A172 (cell line): ENCODE results near the gene SLC9A8. TPM values are rescaled to one million over a fixed set of nuclear protein-coding genes. Genes with fewer than 3 reads are reported as not detected.
"Not testable (repeated sequence)": the region's sequence is repeated elsewhere in the genome, so short reads cannot be mapped to it uniquely, and the experiment has no call there.

Experiments
- DNase-seq: peaks from one replicate; pipeline ENCODE4 v3.0.0-alpha.2; 2015; ENCODE audit warnings: low spot score
- total RNA-seq: library from RNA; depleted of rRNA; stranded (reverse); fragments of >200 nt; shearing (Covaris generic); gene quantifications from 2 replicates; pipeline ENCODE4 v1.2.3, GENCODE V29; 2014

SLC9A8 gene
- total RNA-seq, 1 experiment from 2014 or later, result 9.9 TPM

DNA sequence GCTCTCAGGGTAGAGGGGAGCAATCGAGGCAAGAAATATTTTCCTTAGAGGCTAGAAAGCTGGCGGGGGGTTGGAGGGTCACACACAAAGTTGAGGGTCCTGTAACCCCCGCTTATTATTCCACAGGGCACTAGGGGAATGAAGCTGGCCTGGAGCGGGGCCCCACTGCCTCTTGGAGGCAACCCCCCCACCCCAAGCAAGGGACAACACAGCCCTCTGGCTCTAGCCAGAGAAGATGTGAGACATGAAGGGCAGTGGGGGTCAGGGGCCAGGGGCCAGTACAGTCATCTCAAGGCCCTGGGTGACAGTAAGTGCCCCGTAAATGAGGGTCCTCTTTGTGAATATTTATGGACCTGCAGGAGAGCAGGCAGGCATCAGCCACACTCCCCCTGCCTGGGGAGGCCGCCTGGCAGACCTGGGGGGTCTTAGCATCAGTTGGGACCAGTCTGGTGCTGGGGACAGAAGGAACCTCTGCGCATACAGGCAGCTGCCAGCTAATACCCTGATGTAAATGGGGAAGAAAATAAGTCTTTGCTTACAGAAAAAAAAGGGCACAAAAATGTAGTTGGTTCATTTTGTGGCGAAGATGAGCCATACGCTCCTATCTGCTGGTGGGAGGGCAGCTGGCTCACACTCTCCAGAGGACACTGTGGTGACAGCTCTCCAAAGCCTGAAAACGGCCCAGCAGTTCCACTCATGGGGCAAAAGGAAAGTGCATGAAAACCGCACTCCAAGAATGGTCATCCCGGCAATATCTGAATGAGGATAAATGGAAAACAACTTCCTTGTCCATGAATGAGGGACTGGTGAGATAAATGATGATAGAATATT is 80.8 kb downstream of the SLC9A8 start:
- no peak for DNase-seq

DNA sequence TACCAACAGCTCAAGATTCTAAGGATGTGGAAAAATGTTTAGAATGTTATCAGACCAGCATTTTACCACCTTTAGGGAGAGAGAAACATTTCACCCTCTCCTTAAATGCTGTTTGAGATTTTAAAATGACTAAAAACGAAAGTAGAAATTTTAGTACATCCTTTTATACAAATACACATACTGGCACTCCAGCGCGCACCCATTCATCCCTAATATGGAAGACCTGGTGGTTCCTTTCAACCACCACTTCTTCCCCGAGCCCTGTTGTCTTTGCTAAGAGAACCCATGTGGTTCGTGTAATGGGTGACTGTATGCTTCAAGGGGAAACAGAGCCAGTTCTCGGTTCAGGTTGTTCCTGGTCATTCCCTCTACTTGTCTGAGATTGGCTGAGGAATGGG is 81.4 kb downstream of the SLC9A8 start:
- DNase-seq, result no peak

DNA sequence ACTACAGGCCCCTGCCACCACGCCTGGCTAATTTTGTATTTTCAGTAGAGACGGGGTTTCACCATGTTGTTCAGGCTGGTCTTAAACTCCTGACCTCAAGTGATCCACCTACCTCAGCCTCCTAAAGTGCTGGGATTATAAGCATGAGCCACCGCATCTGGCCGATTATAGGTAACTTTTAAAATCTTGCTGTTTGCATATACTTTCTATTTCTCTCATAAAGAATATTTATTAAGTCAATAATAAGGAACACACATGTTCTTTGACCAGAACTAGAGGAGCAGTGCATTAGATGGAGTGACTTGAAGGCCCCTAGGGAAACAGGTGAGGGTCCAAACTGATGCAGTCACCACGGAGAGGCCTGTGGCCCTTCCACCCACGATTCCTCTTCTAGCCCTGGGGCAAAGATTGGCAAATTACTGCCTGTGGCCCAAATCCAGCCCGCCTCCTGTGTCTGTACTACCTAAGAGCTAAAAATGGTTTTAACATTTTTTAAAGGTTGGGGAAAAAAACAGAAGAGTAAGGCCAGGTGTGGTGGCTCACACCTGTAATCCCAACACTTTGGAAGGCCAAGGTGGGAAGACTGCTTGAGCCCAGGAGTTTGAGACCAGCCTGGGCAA is 83.0 kb downstream of the SLC9A8 start:
- DNase-seq, result not testable (repeated sequence)

DNA sequence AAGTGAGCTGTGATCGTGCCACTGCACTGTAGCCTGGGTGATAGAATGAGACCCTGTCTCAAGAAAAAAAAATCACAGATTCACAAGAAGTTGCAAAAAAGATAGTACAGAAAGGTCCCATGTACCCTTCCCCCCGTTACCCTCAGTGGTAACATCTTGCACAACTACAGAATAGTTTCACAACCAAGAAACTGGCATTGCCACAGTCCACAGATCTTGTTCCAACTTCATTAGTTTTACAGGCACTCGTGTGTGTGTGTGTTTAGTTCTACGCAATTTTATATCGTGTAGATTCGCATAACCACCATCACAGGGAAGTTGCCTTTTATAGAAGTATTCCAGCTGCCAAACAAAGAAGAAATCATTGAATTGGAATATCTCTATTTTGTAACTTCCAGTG is 83.6 kb downstream of the SLC9A8 start:
- DNase-seq, result no peak

DNA sequence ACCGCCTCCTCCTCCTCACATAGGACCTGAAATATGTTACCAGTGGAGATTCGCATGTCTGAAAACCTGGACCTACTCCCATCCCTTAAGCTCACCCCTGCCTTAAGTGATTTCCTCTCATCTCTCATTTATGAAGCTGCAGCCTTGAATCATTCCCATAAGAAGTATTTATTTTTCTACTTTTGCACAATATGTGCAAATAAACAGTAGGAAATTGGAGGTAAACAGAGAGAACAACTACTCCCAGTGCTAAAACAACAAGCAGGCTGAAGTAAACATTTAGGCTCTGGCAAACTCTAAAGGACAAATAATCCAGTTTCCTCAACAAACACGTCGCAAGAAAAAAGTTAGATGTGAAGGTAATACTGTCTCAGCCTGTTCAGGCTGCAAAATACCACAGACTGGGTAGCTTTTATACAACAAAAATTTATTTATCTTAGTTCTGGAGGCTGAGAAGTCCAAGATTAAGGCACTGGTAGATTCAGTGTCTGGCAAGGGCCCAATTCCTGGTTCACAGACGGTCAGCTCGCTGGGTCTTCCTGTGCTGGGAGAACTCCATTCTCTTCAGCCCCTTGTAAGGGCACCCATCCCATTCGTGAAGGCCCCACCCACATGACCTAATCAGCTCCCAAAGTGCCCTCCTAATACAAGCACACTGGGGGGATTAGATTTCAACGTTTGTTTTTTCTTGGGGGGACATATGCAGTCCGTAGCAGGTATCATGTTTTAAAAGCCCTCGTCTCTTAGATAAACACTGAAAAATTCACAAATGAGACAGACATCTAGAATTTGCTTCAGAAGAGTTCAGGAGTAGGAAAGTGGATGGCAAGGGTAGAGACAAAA is 87.1 kb downstream of the SLC9A8 start:
- DNase-seq, result no peak

DNA sequence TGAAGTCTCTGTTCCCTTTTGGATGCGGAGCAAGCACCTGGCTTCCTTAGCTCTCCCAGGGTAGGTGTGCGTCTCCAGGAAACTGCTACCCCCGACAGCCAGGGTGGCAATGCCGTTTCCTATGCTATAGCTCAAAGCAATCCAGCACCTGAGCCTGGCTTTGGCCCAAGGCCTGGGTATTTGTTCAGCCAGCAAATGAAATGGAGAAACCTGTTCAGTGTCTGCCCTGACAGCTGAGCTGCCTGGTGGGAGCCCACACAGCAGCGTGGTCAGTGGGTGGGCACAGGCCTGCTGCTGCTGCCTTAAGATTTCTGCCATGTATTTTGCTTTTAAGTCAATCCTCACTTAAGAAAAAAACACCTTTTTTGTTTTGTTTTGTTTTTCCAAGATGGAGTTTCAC is 89.0 kb downstream of the SLC9A8 start:
- no peak for DNase-seq

DNA sequence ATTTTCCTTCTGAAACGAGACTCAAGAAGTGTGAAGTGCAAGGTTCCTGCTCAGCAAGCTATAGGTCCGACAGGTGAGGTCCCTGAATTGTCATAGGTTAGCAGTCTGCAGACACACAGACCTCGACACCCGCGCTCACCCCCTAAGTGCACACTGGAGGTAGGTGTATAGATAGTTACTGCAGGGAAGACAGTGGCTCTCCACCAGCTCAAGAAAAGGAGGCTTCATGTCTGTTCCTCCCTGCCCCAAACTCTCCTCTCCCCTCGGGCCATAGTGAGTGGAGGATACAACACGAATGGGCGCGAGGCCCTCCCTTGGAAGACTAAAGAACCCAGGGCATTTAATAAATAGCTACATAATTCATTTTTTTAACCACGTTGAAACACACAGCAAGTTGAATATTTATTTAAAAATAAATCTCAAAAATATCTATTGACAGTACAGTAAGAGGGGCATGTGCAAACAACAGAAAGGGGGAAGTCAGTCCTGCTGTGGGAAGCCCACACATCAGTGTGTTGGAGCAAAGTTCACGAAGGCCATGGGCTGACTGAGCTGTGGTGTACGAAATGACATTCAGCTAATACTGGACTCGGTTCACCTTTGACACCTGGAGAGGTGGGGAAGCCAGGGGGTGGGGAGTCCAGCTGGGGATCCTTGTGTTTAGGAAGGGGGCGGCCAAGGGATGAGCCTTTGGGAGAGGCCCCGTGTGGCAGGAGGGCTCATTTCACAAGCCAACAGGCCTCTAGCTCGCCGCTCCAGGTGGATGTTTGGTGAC is 92.0 kb downstream of the SLC9A8 start:
- DNase-seq, result no peak

DNA sequence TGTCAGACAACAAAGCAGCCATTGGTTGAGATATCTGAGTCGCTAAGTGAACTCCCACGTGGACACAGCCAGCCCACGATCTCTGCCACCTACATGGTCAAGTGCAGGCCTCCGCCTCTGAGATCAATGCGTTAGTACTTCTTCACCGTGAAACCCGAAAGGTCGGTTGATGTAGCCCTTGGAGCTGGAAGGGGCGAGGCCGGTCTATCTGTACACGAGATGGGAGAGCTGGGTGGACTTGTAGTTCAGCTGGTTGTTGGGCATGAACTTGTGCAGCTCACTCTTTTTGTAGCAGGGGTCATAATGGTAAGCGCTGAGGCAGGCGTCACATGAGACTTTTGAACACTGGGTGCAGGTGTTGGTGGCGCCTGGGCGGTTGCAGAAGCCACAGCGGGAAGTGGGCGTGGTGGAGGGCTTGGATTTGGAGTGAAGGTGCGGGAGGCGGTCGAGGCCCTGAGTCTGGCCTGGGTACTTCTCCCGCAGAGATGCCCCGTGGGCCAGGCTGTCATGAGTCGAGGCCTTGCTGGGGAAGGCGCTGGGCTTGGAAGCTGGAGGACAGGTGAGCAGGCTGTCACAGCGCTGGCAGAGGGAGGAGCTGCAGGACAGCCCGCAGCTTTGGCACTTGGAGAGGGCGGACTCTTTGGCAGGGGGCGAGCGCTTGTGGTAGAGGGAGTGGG is 92.9 kb downstream of the SLC9A8 start:
- no peak for DNase-seq

DNA sequence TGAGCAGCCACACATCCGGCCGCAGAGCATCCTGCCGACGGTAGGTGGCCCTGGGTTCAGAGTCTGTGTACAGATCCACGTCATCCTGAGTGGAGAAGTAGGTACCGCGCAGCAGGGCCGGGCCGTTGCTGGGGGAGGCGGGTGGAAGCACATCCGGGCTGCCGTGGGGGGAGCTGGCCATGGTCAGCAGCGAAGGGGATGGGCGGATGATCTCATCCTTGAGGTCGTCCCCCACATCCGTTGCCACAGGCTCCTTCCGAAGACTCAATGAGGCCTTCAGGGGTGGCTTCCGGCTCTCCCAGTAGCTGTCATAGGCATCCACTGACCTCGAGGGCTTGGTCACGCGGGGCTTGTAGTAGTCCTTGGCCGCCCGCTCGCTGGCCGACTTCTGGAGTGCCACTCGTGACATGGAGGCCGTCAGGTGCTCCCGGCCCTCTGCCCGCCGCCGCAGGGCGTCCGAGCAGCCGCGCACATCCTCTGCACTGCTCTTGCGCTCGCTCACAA is 93.5 kb downstream of the SLC9A8 start:
- DNase-seq, result no peak

DNA sequence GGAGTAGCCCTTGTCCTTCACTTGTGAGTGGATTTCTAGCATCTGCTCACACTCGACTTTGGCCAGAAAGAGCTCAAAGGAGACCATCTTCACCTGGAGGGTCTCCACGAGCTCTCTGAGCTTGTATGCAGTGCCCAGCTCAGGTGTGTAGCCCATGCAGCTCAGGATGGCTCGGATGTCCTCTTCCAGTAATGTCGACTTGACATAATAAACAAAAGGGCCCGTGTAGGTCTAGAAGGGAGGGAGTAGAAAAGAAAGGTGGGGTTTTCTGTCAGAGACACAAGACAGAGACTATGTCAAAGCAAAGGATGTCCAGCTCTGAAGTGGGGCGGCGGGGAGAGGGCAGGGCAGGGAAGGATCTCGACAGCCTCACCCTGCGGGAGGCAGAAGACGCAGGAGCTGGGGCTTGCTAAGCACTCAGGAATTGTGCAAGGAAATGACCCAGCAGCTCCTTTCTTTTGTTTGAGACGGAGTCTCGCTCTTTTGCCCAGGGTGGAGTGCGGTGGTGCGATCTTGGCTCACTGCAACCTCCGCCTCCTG is 94.1 kb downstream of the SLC9A8 start:
- no peak for DNase-seq

DNA sequence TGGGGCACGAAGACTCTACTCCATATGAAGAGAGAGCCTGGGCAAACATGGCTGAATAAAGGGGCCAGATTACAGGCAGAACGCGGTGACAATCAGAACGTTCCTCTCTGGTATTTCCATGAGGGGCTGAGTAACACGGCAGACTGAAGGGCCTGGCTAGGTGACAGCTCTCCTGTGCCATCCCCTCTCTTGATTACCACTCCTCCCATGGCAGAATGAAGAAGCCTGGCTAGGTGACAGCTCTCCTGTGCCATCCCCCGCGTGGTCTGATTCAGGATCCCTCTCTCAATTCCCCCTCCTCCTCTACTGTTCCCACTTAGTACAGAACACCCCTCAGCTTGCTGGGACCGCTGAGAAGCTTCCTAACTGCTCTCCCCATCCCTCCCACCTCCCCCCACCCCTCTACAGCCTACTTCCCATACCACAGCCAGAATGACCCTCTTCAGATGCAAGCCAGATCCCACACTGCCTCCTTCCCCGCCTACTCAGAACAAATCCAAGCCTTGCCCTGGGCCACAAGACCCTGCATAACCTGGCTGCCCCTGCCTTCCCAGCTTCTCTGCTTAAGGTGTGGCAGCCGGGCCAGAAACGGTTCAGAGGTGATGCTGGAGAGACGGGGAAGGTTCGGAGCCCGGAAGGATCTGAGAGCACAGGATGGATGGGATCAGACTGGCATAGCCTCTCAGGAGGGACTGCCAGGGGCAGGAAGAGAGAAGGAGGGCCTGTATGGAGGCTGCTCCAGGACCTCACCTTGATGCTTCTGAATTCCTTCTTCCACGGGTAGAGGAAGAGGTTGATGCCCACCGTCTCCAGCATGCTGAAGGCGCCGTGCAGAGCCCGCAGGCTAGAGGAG is 95.0 kb downstream of the SLC9A8 start:
- DNase-seq, result no peak

DNA sequence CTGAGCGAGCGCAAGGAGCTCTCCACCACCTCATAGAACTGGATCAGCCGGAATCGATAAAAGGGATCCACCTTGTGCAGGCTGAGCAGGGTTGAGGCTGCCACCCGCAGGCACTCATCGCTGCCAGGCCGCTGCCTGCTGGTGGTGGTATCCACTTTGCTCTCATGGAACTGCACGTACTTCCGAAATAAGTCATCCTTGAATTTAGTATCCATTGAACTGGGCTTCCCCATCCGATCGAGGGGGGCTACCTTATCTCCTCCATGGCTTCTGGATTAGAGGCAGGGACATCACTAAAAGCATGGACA is 95.6 kb downstream of the SLC9A8 start:
- DNase-seq, result no peak

DNA sequence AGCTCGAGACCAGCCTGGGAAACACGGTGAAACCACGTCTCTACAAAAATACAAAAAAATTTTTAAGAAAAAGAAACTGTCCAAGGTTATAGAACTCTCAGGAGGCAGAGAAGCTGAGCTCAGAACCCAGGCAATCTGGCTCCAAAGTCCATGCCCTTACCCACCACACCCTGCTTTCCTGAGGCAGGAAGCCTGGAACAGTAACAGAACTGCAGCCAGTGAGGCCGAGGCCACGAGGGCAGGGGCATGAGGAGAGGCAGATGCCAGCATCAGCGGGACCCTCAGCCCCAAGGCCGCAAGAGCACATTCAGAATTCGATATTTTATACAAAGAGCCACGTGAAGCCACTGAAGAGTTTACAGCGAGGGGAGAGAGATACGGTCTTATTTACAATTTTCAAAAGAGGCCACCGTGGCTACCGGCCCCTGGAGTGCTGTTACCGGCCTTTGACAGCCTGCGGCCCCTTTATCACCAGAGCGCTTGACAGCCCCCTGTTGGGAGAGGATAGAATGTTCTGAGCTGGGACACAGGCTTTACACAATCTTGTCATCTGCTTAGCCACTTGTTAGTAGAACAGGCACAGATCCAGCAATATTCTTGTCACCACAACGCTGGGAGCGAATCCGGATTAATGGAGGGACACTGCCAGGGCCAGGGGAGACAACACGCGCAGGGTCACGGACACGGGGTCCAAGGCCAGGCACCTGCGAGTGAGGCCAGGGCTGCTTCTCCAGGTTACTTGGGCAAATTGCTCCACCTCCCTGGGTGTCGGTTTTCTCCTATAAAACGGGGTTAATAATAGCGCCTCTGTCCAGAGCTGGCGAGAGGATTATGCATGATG is 97.1 kb downstream of the SLC9A8 start:
- no peak for DNase-seq

DNA sequence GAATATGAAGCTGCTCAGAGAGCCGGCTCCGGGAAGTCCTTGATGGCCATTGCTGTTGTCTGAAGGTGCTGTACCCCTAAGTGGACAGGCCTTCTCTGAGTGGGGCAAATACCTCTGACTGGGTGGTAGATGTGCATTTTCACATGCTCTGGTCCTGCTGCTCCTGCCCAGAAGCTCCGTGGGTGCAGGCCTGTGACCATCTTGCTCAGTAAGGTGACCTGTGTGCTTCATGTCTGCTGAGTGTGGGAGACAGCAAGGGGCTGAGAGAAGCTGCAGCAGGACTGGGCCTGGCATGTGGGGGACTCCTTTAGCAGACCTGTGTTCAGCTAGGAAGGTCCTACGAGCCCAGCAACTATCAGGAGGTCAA is 97.7 kb downstream of the SLC9A8 start:
- no peak for DNase-seq

DNA sequence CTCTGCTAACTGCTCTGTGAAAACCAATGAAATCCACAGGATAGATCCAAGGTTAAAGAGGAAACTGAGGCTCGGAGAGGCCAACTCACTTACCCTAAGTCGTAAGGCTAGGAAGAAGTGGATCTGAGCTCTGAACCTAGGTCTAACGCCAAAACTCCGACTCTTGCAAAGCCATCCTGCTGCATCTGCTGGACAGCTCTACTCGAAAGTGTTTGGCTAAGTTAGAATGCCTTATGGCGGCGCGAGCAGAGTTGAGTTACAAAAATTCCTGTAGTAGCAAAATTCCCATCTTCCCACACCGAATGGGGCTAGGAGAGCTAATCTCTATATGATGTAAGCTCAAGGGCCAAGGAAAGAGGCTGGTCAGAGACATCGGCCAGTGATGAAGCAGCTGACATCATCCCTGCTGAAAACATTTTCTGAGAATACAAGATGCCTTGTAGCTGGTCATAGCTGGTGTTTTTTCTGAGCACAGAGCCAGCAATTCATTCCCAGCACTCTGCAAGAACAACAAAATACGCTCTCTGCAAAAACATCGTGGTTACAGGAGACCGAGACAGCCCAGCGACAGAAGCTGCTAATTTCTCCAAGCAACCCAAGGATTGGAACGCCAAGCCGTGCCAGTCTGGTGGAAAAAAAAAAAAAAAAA is 100.9 kb downstream of the SLC9A8 start:
- DNase-seq, result no peak

DNA sequence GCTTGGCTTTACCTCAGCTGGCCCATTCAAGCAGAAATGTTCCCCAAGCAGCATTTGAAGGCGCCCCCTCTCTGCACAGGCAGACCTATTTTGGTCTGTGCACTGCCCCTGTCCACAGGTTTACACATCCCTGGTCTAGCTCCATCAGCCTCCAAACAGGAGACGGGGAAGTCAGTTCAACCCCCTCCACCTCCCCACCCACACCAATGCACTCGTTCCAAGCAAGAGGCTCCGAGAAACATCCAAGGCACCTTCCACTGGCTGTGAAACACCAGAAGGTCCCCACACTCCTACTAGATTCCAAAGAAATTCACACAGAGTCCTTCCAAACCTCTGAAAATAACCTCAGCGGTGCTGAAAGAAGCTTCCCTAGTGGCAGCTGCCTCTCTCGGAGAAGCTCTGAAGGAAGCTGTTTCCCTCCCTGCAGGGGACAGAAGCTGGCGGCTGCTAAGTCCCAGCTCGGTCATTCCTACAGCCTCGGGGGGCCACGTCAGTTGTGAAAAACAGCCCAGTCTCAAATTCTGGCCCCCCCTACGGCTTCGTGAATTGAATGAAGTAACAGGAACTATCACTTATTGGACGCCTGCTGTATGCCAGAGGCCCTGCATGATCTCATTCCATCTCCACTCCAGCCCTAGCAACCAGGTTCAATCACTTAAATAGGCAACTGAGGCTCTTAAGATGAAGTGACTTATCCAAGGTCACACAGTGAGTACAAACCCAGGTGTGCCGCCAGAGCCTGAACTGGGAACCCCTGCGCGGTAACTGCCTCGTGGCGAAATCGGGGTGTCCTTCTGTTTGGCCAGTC is 101.9 kb downstream of the SLC9A8 start:
- no peak for DNase-seq

DNA sequence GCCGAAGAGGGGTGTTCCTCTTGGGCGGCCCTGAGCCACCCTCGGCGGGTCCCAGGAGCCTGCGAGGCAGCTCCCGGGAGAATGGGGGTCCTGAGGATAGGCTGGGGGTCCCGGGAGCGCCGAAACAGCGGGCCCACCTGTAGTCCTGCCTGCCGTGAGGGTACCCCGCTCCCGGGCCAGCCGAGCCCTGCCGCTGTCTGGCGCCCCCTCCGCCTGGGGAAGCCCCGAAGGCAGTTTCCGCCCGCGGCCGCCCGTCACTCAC is 102.4 kb downstream of the SLC9A8 start:
- DNase-seq, result no peak
